HG03097 (cell line): ENCODE results near the gene NLRP3.
"Not testable (repeated sequence)": the region's sequence is repeated elsewhere in the genome, so short reads cannot be mapped to it uniquely, and the experiment has no call there.

Source experiments
- ATAC-seq: cut with Tn5 transposase; IDR thresholded peaks from one replicate; pipeline ENCODE4 v1.9.1; 2021; ENCODE audit not compliant: unreplicated experiment, low FRiP score

The NLRP3 gene

GRCh38 chr1:247465796-247466195 is 49.8 kb downstream of the NLRP3 start:
- no peak for ATAC-seq

- no peak for ATAC-seq
These were observed 51.2 kb downstream of the NLRP3 start for GRCh38 chr1:247467129-247467528.

GRCh38 chr1:247468481-247469140 is 52.6 kb downstream of the NLRP3 start:
- no peak for ATAC-seq

- ATAC-seq, result no peak
These were observed 53.2 kb downstream of the NLRP3 start for GRCh38 chr1:247469141-247469535.

GRCh38 chr1:247470942-247471429 is 55.0 kb downstream of the NLRP3 start:
- not testable (repeated sequence) for ATAC-seq

GRCh38 chr1:247471445-247472016 is 55.6 kb downstream of the NLRP3 start:
- no peak for ATAC-seq

GRCh38 chr1:247472035-247472434 is 56.1 kb downstream of the NLRP3 start:
- no peak for ATAC-seq

GRCh38 chr1:247474367-247474766 is 58.4 kb downstream of the NLRP3 start:
- no peak for ATAC-seq

GRCh38 chr1:247475793-247476192 is 59.8 kb downstream of the NLRP3 start:
- ATAC-seq, result no peak

GRCh38 chr1:247476328-247477058 is 60.5 kb downstream of the NLRP3 start:
- not testable (repeated sequence) for ATAC-seq

GRCh38 chr1:247482747-247483146 is 66.8 kb downstream of the NLRP3 start:
- ATAC-seq, result no peak

- no peak for ATAC-seq
These were observed 71.1 kb downstream of the NLRP3 start for GRCh38 chr1:247487057-247487456.

GRCh38 chr1:247491328-247491727 is 75.4 kb downstream of the NLRP3 start:
- ATAC-seq, result no peak

GRCh38 chr1:247493106-247493505 is 77.1 kb downstream of the NLRP3 start:
- no peak for ATAC-seq

GRCh38 chr1:247494767-247495166 is 78.8 kb downstream of the NLRP3 start:
- ATAC-seq, result no peak

GRCh38 chr1:247496581-247497285 is 80.8 kb downstream of the NLRP3 start:
- ATAC-seq, result no peak
